Smooth muscle cell (in vitro differentiated cells): ENCODE data around the gene CEP128. TPM values are rescaled to one million over a fixed set of nuclear protein-coding genes. Genes with fewer than 3 reads are reported as not detected.
A peak's percentile ranks its signal among the peaks of the same experiment; 100 is the strongest.

Experiments used
- DNase-seq: peaks from one replicate; lab custom pipeline; 2025; ENCODE audit not compliant: unreplicated experiment; lab: John Stamatoyannopoulos, UW
- H2AFZ ChIP-seq: fragments of 200-600 bp; sonication (generic); 2 replicates; pipeline ENCODE4 v1.6.0; 2016; ENCODE audit warnings: antibody characterized with exemption, low read depth, mild to moderate bottlenecking
- H3F3A ChIP-seq: fragments of 200-600 bp; sonication (generic); 2 replicates; pipeline ENCODE4 v1.6.0; 2017; ENCODE audit warnings: antibody characterized with exemption, low read depth
- H3K27ac ChIP-seq: fragments of 200-600 bp; sonication (generic); 2 replicates; pipeline ENCODE4 v1.5.1; 2016; ENCODE audit warnings: low read depth, mild to moderate bottlenecking
- H3K27me3 ChIP-seq: fragments of 200-600 bp; sonication (generic); 2 replicates; pipeline ENCODE4 v1.6.1; 2016; ENCODE audit warnings: low read depth, mild to moderate bottlenecking
- H3K36me3 ChIP-seq: fragments of 200-600 bp; sonication (generic); 2 replicates; pipeline ENCODE4 v1.5.1; 2016; ENCODE audit warnings: low read depth
- H3K4me1 ChIP-seq: fragments of 200-600 bp; sonication (generic); 2 replicates; pipeline ENCODE4 v1.5.1; 2016; ENCODE audit warnings: low read depth
- H3K4me2 ChIP-seq: fragments of 200-600 bp; sonication (generic); 2 replicates; pipeline ENCODE4 v1.6.0; 2016; ENCODE audit warnings: mild to moderate bottlenecking
- H3K4me3 ChIP-seq: fragments of 200-600 bp; sonication (generic); 2 replicates; pipeline ENCODE4 v1.5.1; 2016; ENCODE audit warnings: mild to moderate bottlenecking
- H3K79me2 ChIP-seq: fragments of 200-600 bp; sonication (generic); 2 replicates; pipeline ENCODE4 v1.6.0; 2016; ENCODE audit warnings: low read depth, mild to moderate bottlenecking
- H3K9ac ChIP-seq: fragments of 200-600 bp; sonication (generic); 2 replicates; pipeline ENCODE4 v1.6.0; 2016; ENCODE audit warnings: low read depth
- H3K9me3 ChIP-seq: fragments of 200-600 bp; sonication (generic); replicated peaks from 2 replicates; pipeline ENCODE4 v1.5.1; 2016; ENCODE audit warnings: low read depth
- H4K20me1 ChIP-seq: fragments of 200-600 bp; sonication (generic); 2 replicates; pipeline ENCODE4 v1.6.0; 2016; ENCODE audit warnings: low read depth
- WGBS: methylation state at CpG from one replicate; pipeline ENCODE4 v1.1.7; 2016; ENCODE audit warnings: low lambda C conversion rate; 5-methylcytosine and 5-hydroxymethylcytosine counted together
- polyA plus RNA-seq: library from polyadenylated mRNA; unstranded; fragments of >200 nt; fragmentation: Nextera tagmentation; extraction: Ambion mirVana; gene quantifications from 2 replicates; pipeline ENCODE4 v1.2.1, GENCODE V29; 2016
- total RNA-seq: library from RNA; depleted of rRNA; stranded (reverse); fragments of >200 nt; gene quantifications from 2 replicates; pipeline ENCODE4 v1.2.3, GENCODE V29; 2014
- TF ChIP-seq, protein P1 (sequence below): fragments of 200-600 bp; sonication (generic); IDR thresholded peaks from 2 replicates; pipeline ENCODE4 v1.5.1; 2017; ENCODE audit warnings: borderline replicate concordance, mild to moderate bottlenecking, antibody characterized with exemption; ENCODE audit not compliant: insufficient read depth, poor library complexity, severe bottlenecking

The CEP128 gene
- total and polyA plus RNA-seq, 2 experiments from 2014 or later = 2.7 to 4.4 TPM

- Histone ChIP-seq H3K9ac (no peak overlapping the region), H3K27ac (no peak overlapping the region), H3F3A (no peaks in the 10 kb centered on the region), H3K4me2 (no peak overlapping the region), H3K4me1 (no peaks in the 10 kb centered on the region), H3K9me3 (no peaks in the 10 kb centered on the region), H3K36me3 (no peaks in the 10 kb centered on the region), H3K79me2 (no peaks in the 10 kb centered on the region), H3K27me3 (no peaks in the 10 kb centered on the region), H3K4me3 (no peak overlapping the region), H2AFZ (no peak overlapping the region), H4K20me1 (no peaks in the 10 kb centered on the region)
- TF ChIP-seq, protein P1, sequence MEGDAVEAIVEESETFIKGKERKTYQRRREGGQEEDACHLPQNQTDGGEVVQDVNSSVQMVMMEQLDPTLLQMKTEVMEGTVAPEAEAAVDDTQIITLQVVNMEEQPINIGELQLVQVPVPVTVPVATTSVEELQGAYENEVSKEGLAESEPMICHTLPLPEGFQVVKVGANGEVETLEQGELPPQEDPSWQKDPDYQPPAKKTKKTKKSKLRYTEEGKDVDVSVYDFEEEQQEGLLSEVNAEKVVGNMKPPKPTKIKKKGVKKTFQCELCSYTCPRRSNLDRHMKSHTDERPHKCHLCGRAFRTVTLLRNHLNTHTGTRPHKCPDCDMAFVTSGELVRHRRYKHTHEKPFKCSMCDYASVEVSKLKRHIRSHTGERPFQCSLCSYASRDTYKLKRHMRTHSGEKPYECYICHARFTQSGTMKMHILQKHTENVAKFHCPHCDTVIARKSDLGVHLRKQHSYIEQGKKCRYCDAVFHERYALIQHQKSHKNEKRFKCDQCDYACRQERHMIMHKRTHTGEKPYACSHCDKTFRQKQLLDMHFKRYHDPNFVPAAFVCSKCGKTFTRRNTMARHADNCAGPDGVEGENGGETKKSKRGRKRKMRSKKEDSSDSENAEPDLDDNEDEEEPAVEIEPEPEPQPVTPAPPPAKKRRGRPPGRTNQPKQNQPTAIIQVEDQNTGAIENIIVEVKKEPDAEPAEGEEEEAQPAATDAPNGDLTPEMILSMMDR = no peak
- 89% methylated on average over 3 of the region's 3 CpGs for WGBS
- no peak for DNase-seq
These were observed 263.1 kb downstream of the CEP128 start for GRCh38 chr14:80678436-80678835.

GRCh38 chr14:80669426-80669825 is 272.1 kb downstream of the CEP128 start:
- no peaks in the 10 kb centered on the region for H3K36me3 ChIP-seq
- H3K4me3 ChIP-seq = no peak overlapping the region
- no peaks in the 10 kb centered on the region for H3K79me2 ChIP-seq
- no peak for DNase-seq
- no peak overlapping the region for H3K4me2 ChIP-seq
- H3K4me1 ChIP-seq = peaks cover 17% of the 10 kb centered on the region
- H3K9ac ChIP-seq = no peak overlapping the region
- H2AFZ ChIP-seq = no peak overlapping the region
- H3K27ac ChIP-seq = no peak overlapping the region
- WGBS = 94% methylated on average over 2 of the region's 2 CpGs
- TF ChIP-seq, protein P1 = no peak
- H3K27me3 ChIP-seq = no peaks in the 10 kb centered on the region
- H3F3A ChIP-seq = no peaks in the 10 kb centered on the region
- H4K20me1 ChIP-seq = no peaks in the 10 kb centered on the region
- no peaks in the 10 kb centered on the region for H3K9me3 ChIP-seq

- 23% methylated on average over 2 of the region's 2 CpGs for WGBS
- Histone ChIP-seq H3K79me2 (no peaks in the 10 kb centered on the region), H3K9me3 (no peaks in the 10 kb centered on the region), H2AFZ (no peak overlapping the region), H3K36me3 (no peaks in the 10 kb centered on the region), H3K4me2 (peak overlapping the region; percentile 6), H3K4me3 (no peak overlapping the region), H3K27ac (no peak overlapping the region), H3K9ac (no peak overlapping the region), H3F3A (no peaks in the 10 kb centered on the region), H3K27me3 (no peaks in the 10 kb centered on the region), H3K4me1 (peaks cover 17% of the 10 kb centered on the region), H4K20me1 (no peaks in the 10 kb centered on the region)
- TF ChIP-seq, protein P1 = no peak
- no peak for DNase-seq
These were observed 277.0 kb downstream of the CEP128 start for GRCh38 chr14:80664576-80664975.

DNA sequence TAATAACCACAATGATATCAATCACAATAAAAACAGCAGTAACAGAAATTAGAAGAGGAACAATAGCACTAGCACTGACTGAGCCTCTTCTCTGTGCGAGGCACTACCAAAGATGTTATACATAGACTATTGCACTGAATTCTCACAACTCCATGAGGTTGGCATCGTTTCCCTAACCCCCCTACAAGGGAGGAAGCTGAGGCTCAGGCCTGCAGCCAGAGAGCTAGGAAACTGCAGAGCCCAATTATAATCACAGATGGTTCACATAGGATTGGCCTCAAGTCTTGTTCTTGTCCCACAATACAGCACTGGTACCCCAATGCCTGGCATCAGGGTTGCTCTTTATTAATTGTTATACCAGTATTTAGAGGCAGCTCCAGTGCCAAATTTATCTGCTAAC is 278.0 kb downstream of the CEP128 start:
- TF ChIP-seq, protein P1 = no peak
- peaks cover 17% of the 10 kb centered on the region for H3K4me1 ChIP-seq
- H3F3A ChIP-seq = no peaks in the 10 kb centered on the region
- no peak overlapping the region for H3K4me3 ChIP-seq
- 94% methylated on average over 2 of the region's 2 CpGs for WGBS
- no peak overlapping the region for H2AFZ ChIP-seq
- H3K36me3 ChIP-seq = no peaks in the 10 kb centered on the region
- H3K79me2 ChIP-seq = no peaks in the 10 kb centered on the region
- no peaks in the 10 kb centered on the region for H4K20me1 ChIP-seq
- H3K9me3 ChIP-seq = no peaks in the 10 kb centered on the region
- no peak for DNase-seq
- no peak overlapping the region for H3K9ac ChIP-seq
- no peak overlapping the region for H3K27ac ChIP-seq
- no peaks in the 10 kb centered on the region for H3K27me3 ChIP-seq
- no peak overlapping the region for H3K4me2 ChIP-seq
